WERI-Rb-1 (cell line): ENCODE results near the gene PANK4.

Experiments used
- DNase-seq: peaks from one replicate; pipeline ENCODE4 v3.0.0-alpha.2; 2020
- H3K27ac ChIP-seq: fragments of 250-450 bp; sonication (Bioruptor Pico); 2 replicates; pipeline ENCODE4 v1.5.1; 2020; ENCODE audit warnings: mild to moderate bottlenecking, moderate library complexity
- H3K27me3 ChIP-seq: fragments of 250-450 bp; sonication (Bioruptor Pico); 2 replicates; pipeline ENCODE4 v1.5.1; 2021; ENCODE audit warnings: mild to moderate bottlenecking, low read depth, moderate library complexity; ENCODE audit not compliant: insufficient read depth, severe bottlenecking
- H3K36me3 ChIP-seq: fragments of 250-450 bp; sonication (Bioruptor Pico); 2 replicates; pipeline ENCODE4 v1.5.1; 2020; ENCODE audit warnings: mild to moderate bottlenecking, moderate library complexity
- H3K4me3 ChIP-seq: 2 replicates; pipeline ENCODE4 v1.5.1; 2011; ENCODE audit warnings: low read depth, mild to moderate bottlenecking, control low read depth, low read length
- H3K9me3 ChIP-seq: fragments of 250-450 bp; sonication (Bioruptor Pico); 2 replicates; pipeline ENCODE4 v1.5.1; 2021; ENCODE audit warnings: mild to moderate bottlenecking, moderate library complexity; ENCODE audit not compliant: severe bottlenecking
- CTCF ChIP-seq: IDR thresholded peaks from 2 replicates; pipeline ENCODE4 v1.5.1; 2011; ENCODE audit warnings: low read depth, mild to moderate bottlenecking, control low read depth, inconsistent platforms, low read length

The PANK4 gene

GRCh38 chr1:2540816-2541492 is 14.6 kb upstream of the PANK4 start:
- H3K36me3 ChIP-seq: no peaks in the 10 kb centered on the region
- peak; percentile 57 for DNase-seq
- H3K27ac ChIP-seq: peak overlapping the region; percentile 59
- no peaks in the 10 kb centered on the region for H3K27me3 ChIP-seq
- H3K4me3 ChIP-seq: peak overlapping the region; percentile 17
- TF ChIP-seq CTCF: no peak
- H3K9me3 ChIP-seq: no peaks in the 10 kb centered on the region

- peak; percentile 64 for DNase-seq
- H3K27me3 ChIP-seq: no peaks in the 10 kb centered on the region
- TF ChIP-seq CTCF: peak; percentile 67
Observed at GRCh38 chr1:2539312-2539907, 13.0 kb upstream of the PANK4 start.

DNA sequence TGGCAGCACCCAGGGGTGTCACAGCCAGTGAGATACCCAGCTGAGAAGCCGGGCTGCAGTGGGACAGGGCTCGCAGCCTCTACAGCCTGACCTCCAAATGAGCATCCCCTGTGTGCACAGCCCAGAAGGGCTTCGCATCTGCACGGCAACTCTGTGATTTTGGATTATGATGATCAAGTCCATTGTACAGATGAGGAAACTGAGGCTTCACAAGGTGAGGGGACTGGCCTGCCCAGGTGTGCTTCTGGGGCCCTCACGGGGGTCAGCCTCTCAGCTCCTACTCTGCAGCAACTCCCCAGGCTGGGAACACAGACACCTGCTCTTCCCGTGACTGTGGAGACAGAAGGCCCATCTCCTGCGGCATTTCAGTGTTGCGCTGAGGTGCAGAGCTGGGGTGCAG is 12.5 kb upstream of the PANK4 start:
- no peak for TF ChIP-seq CTCF
- Histone ChIP-seq H3K4me3 (no peak overlapping the region), H3K27me3 (no peaks in the 10 kb centered on the region), H3K27ac (no peak overlapping the region), H3K9me3 (no peaks in the 10 kb centered on the region), H3K36me3 (no peaks in the 10 kb centered on the region)
- DNase-seq: no peak

More at GRCh38 chr1:2539312-2539907, 13.0 kb upstream of the PANK4 start:
- no peaks in the 10 kb centered on the region for H3K9me3 ChIP-seq
- no peak overlapping the region for H3K4me3 ChIP-seq
- no peaks in the 10 kb centered on the region for H3K36me3 ChIP-seq
- H3K27ac ChIP-seq: no peak overlapping the region

GRCh38 chr1:2538376-2538775 is 12.0 kb upstream of the PANK4 start:
- Histone ChIP-seq H3K9me3 (no peaks in the 10 kb centered on the region), H3K27ac (no peak overlapping the region), H3K27me3 (no peaks in the 10 kb centered on the region), H3K36me3 (no peaks in the 10 kb centered on the region), H3K4me3 (no peak overlapping the region)
- no peak for DNase-seq
- TF ChIP-seq CTCF: no peak

DNA sequence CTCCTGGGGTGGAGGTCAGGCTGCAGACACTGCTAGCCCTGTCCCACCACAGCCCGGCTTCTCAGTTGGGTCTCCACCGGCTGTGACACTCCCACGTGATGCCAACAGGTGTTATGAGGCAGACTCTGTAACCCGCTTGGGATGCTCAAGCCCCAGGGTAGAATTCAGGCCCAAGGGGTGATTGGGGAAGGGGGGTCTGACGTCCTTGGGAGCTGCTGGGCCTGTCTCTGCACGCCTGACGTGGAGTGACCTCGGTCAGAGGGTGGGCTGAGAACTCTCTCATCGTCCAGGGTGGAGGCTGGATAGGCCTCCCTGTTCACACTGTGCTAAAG is 11.4 kb upstream of the PANK4 start:
- no peak for DNase-seq
- Histone ChIP-seq H3K27me3 (no peaks in the 10 kb centered on the region), H3K9me3 (no peaks in the 10 kb centered on the region), H3K27ac (no peak overlapping the region), H3K36me3 (no peaks in the 10 kb centered on the region), H3K4me3 (no peak overlapping the region)
- no peak for TF ChIP-seq CTCF

DNA sequence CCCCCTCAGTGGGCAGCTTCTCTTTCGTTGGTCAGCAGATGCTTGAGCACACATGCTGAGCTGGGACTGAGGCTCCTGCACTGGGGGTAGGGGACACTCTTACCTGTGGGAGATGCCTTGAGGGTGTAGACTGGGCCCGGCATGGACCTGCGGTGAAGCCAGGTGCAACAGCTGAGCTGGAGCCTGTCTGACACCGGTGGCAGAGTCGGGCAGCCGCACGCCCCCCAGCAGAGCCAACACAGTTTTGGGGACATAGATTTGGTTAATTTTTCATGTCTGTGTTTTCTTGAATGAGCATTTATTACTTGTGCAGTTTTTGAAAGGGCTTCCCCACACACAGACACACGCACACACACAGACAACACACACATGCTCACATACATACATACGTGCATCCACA is 9.6 kb upstream of the PANK4 start:
- no peaks in the 10 kb centered on the region for H3K36me3 ChIP-seq
- peak overlapping the region; percentile 87 for H3K27ac ChIP-seq
- no peaks in the 10 kb centered on the region for H3K27me3 ChIP-seq
- H3K9me3 ChIP-seq: no peaks in the 10 kb centered on the region
- TF ChIP-seq CTCF: no peak
- H3K4me3 ChIP-seq: no peak overlapping the region
- DNase-seq: no peak
